GM12874 (cell line): ENCODE measurements around the gene EGR4.

Source experiments
- CTCF ChIP-seq: IDR thresholded peaks from 2 replicates; pipeline ENCODE4 v1.5.1; 2011; ENCODE audit warnings: low read depth, mild to moderate bottlenecking, control low read depth, low read length, moderate library complexity; ENCODE audit not compliant: insufficient read depth

Gene EGR4

GRCh38 chr2:73267008-73267407, 26.3 kb downstream of the EGR4 start:
- no peak for TF ChIP-seq CTCF

- TF ChIP-seq CTCF = no peak
These were observed 27.1 kb downstream of the EGR4 start for GRCh38 chr2:73266061-73266901.

- TF ChIP-seq CTCF = no peak
These were observed 27.9 kb downstream of the EGR4 start for GRCh38 chr2:73265298-73266060.

GRCh38 chr2:73264783-73265182, 28.6 kb downstream of the EGR4 start:
- TF ChIP-seq CTCF = no peak

- TF ChIP-seq CTCF = no peak
These were observed 29.1 kb downstream of the EGR4 start for GRCh38 chr2:73264332-73264606.

- no peak for TF ChIP-seq CTCF
These were observed 29.6 kb downstream of the EGR4 start for GRCh38 chr2:73263540-73264331.

- no peak for TF ChIP-seq CTCF
These were observed 31.2 kb downstream of the EGR4 start for GRCh38 chr2:73262108-73262651.
